ENCODE data around the gene KDF1. TPM values are rescaled to one million over a fixed set of nuclear protein-coding genes. Genes with fewer than 3 reads are reported as not detected.

KDF1 gene
- total and polyA plus RNA-seq, 2 experiments from 2014 or later = 13.6 to 21.1 TPM

DNA sequence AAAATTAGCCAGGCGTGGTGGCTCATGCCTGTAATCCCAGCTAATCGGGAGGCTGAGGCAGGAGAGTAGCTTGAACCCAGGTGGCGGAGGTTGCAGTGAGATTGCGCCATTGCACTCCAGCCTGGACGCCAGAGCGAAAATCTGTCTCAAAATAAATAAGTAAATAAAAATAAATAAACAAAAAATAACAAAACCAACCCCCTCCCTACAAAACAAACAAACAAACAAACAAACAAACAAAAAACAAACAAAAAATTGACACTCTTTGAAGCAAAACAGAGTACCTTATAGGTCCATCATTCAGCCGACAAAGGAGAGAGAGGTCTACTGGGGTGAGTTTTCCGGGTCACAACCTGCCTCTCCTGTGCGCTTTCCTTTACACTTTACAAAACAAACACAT is 5.4 kb upstream of the KDF1 start:
- TF ChIP-seq ZNF331 (CRISPR knock-in tag; IDR thresholded peaks at IDR 0.05; ENCODE audit: low read depth) (no peak), EZH2 (IDR thresholded peaks at IDR 0.05; ENCODE audit: low read depth, unreplicated experiment) (no peak), STAT1 (IDR thresholded peaks at IDR 0.05; ENCODE audit: unreplicated experiment) (no peak), JUNB (IDR thresholded peaks at IDR 0.05; ENCODE audit: unreplicated experiment) (no peak), CREB1 (CRISPR knock-in tag; IDR thresholded peaks at IDR 0.05; ENCODE audit: low read depth) (no peak), NANOG (IDR thresholded peaks at IDR 0.05; ENCODE audit: borderline replicate concordance) (no peak), ZNF114 (CRISPR knock-in tag; IDR thresholded peaks at IDR 0.05) (no peak), EZH2phosphoT487 (IDR thresholded peaks at IDR 0.05; ENCODE audit: unreplicated experiment) (no peak)
- TF ChIP-seq, protein P1, sequence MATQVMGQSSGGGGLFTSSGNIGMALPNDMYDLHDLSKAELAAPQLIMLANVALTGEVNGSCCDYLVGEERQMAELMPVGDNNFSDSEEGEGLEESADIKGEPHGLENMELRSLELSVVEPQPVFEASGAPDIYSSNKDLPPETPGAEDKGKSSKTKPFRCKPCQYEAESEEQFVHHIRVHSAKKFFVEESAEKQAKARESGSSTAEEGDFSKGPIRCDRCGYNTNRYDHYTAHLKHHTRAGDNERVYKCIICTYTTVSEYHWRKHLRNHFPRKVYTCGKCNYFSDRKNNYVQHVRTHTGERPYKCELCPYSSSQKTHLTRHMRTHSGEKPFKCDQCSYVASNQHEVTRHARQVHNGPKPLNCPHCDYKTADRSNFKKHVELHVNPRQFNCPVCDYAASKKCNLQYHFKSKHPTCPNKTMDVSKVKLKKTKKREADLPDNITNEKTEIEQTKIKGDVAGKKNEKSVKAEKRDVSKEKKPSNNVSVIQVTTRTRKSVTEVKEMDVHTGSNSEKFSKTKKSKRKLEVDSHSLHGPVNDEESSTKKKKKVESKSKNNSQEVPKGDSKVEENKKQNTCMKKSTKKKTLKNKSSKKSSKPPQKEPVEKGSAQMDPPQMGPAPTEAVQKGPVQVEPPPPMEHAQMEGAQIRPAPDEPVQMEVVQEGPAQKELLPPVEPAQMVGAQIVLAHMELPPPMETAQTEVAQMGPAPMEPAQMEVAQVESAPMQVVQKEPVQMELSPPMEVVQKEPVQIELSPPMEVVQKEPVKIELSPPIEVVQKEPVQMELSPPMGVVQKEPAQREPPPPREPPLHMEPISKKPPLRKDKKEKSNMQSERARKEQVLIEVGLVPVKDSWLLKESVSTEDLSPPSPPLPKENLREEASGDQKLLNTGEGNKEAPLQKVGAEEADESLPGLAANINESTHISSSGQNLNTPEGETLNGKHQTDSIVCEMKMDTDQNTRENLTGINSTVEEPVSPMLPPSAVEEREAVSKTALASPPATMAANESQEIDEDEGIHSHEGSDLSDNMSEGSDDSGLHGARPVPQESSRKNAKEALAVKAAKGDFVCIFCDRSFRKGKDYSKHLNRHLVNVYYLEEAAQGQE (IDR thresholded peaks at IDR 0.05; ENCODE audit: unreplicated experiment) = no peak
- TF ChIP-seq, protein P2, sequence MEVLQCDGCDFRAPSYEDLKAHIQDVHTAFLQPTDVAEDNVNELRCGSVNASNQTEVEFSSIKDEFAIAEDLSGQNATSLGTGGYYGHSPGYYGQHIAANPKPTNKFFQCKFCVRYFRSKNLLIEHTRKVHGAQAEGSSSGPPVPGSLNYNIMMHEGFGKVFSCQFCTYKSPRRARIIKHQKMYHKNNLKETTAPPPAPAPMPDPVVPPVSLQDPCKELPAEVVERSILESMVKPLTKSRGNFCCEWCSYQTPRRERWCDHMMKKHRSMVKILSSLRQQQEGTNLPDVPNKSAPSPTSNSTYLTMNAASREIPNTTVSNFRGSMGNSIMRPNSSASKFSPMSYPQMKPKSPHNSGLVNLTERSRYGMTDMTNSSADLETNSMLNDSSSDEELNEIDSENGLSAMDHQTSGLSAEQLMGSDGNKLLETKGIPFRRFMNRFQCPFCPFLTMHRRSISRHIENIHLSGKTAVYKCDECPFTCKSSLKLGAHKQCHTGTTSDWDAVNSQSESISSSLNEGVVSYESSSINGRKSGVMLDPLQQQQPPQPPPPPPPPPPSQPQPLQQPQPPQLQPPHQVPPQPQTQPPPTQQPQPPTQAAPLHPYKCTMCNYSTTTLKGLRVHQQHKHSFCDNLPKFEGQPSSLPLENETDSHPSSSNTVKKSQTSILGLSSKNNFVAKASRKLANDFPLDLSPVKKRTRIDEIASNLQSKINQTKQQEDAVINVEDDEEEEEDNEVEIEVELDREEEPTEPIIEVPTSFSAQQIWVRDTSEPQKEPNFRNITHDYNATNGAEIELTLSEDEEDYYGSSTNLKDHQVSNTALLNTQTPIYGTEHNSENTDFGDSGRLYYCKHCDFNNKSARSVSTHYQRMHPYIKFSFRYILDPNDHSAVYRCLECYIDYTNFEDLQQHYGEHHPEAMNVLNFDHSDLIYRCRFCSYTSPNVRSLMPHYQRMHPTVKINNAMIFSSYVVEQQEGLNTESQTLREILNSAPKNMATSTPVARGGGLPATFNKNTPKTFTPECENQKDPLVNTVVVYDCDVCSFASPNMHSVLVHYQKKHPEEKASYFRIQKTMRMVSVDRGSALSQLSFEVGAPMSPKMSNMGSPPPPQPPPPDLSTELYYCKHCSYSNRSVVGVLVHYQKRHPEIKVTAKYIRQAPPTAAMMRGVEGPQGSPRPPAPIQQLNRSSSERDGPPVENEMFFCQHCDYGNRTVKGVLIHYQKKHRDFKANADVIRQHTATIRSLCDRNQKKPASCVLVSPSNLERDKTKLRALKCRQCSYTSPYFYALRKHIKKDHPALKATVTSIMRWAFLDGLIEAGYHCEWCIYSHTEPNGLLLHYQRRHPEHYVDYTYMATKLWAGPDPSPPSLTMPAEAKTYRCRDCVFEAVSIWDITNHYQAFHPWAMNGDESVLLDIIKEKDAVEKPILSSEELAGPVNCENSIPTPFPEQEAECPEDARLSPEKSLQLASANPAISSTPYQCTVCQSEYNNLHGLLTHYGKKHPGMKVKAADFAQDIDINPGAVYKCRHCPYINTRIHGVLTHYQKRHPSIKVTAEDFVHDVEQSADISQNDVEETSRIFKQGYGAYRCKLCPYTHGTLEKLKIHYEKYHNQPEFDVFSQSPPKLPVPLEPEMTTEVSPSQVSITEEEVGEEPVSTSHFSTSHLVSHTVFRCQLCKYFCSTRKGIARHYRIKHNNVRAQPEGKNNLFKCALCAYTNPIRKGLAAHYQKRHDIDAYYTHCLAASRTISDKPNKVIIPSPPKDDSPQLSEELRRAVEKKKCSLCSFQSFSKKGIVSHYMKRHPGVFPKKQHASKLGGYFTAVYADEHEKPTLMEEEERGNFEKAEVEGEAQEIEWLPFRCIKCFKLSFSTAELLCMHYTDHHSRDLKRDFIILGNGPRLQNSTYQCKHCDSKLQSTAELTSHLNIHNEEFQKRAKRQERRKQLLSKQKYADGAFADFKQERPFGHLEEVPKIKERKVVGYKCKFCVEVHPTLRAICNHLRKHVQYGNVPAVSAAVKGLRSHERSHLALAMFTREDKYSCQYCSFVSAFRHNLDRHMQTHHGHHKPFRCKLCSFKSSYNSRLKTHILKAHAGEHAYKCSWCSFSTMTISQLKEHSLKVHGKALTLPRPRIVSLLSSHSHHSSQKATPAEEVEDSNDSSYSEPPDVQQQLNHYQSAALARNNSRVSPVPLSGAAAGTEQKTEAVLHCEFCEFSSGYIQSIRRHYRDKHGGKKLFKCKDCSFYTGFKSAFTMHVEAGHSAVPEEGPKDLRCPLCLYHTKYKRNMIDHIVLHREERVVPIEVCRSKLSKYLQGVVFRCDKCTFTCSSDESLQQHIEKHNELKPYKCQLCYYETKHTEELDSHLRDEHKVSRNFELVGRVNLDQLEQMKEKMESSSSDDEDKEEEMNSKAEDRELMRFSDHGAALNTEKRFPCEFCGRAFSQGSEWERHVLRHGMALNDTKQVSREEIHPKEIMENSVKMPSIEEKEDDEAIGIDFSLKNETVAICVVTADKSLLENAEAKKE (CRISPR knock-in tag; IDR thresholded peaks at IDR 0.05) = no peak
- Histone ChIP-seq H2AFZ (no peak overlapping the region), H3K27ac (ENCODE audit: low read depth) (no peak overlapping the region), H3K4me3 (no peak overlapping the region), H4K20me1 (replicated peaks; ENCODE audit: insufficient read depth) (no peaks in the 10 kb centered on the region), H3K36me3 (ENCODE audit: insufficient read depth) (no peaks in the 10 kb centered on the region), H3F3A (replicated peaks; ENCODE audit: low read depth) (peaks cover 3% of the 10 kb centered on the region; the same call in 1 of the 2 replicates), H3K27me3 (ENCODE audit: insufficient read depth) (no peaks in the 10 kb centered on the region), H3K79me2 (replicated peaks; ENCODE audit: insufficient read depth) (no peaks in the 10 kb centered on the region), H3K4me2 (no peak overlapping the region), H3K4me1 (ENCODE audit: insufficient read depth) (peaks cover 17% of the 10 kb centered on the region; the same call in 1 of the 2 replicates), H3K9me2 (ENCODE audit: insufficient read depth) (no peaks in the 10 kb centered on the region)
- ATAC-seq (no peak), DNase-seq (ENCODE audit: low spot score) (no peak)
- Mint-ChIP-seq H3K27ac (no peak overlapping the region), H3K9me3 (no peaks in the 10 kb centered on the region), H3K4me3 (no peak overlapping the region), H3K27me3 (ENCODE audit: insufficient read depth, low read depth, poor library complexity) (peaks cover 17% of the 10 kb centered on the region), H3K36me3 (ENCODE audit: low read depth) (no peaks in the 10 kb centered on the region; the same call in 2 of the 3 replicates), H3K4me1 (peaks cover 12% of the 10 kb centered on the region; the same call in 2 of the 3 replicates)
